ENCODE results near the gene AIPL1. TPM values are rescaled to one million over a fixed set of nuclear protein-coding genes. Genes with fewer than 3 reads are reported as not detected.

The AIPL1 gene
- total and polyA plus RNA-seq, 2 of the 13 experiments (the other 11 are each of a cell fraction or from before 2014, with no cell fraction given) = not detected

DNA sequence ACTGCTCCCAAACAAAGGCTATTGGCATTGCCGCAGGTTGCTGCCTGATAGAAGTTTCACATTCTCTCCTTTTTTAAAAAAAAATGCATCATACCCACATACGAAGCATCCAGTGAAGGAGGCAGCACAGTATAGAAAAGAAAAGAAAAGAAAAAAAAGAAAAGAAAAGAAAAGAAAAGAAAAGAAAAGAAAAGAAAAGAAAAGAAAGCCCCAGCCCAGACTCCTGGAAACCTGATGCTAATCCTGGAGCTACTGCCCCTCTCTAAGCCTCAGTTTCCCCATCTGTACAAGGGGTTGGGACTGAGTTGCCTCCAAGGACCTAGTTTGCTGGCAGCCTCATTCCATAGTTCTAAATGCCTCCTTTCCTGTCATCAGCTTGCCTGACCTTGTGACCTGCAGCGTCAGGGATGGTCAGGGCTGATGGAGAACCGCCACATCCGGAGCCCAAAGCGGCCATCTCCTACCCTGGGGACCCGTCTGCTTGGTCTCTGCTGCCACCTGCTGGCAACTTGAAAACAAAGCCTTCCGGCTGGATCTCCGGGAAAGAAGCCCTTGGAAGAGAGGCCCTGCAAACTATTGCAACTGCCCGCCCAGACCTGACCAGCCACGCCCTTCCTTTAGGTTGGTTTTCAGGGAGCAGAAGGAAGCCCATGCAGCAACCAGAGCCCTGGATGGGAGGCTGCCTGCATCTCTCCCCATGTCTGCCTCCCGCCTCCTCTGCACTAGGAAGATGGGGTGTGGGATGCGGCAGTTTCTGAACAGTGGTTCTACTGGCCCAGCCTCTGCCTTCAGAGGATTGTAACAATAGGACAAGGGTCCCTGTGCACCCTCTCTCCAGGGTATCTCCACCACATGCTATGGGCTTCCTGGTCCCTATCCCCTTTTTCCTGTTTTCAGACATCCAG, 13.0 kb downstream of the AIPL1 start (continued):
- TF ChIP-seq, protein P1, sequence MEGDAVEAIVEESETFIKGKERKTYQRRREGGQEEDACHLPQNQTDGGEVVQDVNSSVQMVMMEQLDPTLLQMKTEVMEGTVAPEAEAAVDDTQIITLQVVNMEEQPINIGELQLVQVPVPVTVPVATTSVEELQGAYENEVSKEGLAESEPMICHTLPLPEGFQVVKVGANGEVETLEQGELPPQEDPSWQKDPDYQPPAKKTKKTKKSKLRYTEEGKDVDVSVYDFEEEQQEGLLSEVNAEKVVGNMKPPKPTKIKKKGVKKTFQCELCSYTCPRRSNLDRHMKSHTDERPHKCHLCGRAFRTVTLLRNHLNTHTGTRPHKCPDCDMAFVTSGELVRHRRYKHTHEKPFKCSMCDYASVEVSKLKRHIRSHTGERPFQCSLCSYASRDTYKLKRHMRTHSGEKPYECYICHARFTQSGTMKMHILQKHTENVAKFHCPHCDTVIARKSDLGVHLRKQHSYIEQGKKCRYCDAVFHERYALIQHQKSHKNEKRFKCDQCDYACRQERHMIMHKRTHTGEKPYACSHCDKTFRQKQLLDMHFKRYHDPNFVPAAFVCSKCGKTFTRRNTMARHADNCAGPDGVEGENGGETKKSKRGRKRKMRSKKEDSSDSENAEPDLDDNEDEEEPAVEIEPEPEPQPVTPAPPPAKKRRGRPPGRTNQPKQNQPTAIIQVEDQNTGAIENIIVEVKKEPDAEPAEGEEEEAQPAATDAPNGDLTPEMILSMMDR (CRISPR knock-in tag; IDR thresholded peaks at IDR 0.05) = peak; percentile 95

DNA sequence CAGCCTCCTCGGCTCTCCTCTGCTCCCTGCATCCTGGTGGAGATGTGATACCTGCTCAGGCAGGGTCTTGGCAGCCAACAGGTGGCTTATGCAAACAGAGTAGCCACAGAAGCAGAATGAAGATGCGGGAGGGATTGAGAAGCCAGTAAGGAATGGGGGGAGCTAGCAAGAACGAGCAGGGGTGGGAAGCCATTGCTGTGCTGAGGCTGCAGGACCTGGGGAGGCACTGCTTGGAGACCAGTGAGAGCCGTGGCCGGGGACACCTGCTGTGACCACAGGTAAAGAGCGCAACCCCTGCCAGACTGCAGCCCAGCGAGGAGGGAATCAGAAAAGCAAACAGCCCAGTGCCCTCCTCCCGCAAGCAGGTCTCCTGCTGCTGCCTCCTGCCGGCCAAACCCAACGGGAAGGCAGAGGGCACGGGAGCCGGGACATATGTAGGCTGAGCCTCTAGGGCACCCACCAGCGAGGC, 14.7 kb downstream of the AIPL1 start:
- H3K4me2 ChIP-seq (ENCODE audit: low read depth, low read length) = no peak overlapping the region
- no peaks in the 10 kb centered on the region for H3K4me1 ChIP-seq (ENCODE audit: insufficient read depth, low read length)
- no peak overlapping the region for H3K27ac ChIP-seq (ENCODE audit: extremely low read length, insufficient read depth, low read length)
- no peak overlapping the region for H3K4me3 ChIP-seq (replicated peaks in 1 of 3; ENCODE audit: insufficient read depth in 1 of 3, low read depth in 2 of 3, low read length in 3 of 3)
- WGBS (ENCODE audit: low lambda C conversion rate) = 11% methylated on average over 4 of the region's 13 CpGs
- H3K79me2 ChIP-seq (ENCODE audit: insufficient read depth, low read length) = no peaks in the 10 kb centered on the region
- ATAC-seq = peak; percentile 67
- H3K36me3 ChIP-seq (replicated peaks in 1 of 2; ENCODE audit: control insufficient read depth in 1 of 2, insufficient read depth in 2 of 2, low read length in 2 of 2) = no peaks in the 10 kb centered on the region
- H3K9me3 ChIP-seq (ENCODE audit: low read length) = no peaks in the 10 kb centered on the region
- ChIA-PET CTCF (ENCODE audit: low intra/inter-chr PET ratio, low total read pairs) (interaction anchor here (5.6 kb wide), 1 partner anchor 832 kb away, joined by 56 read pairs; no protein-coding TSS in a partner anchor), POLR2A (no interaction called here)
- no peaks in the 10 kb centered on the region for H4K20me1 ChIP-seq (ENCODE audit: insufficient read depth, low read length)
- in situ Hi-C loops (cut with HindIII; ENCODE audit: extremely low pct_ligation_motif_present, low pct_unique_long_range_greater_than_20kb) (loop anchor here (5.0 to 25.0 kb wide), 2 partner anchors 708 to 833 kb away; no protein-coding TSS in a partner anchor), intact Hi-C loops (cut with micrococcal nuclease; ENCODE audit: unreplicated experiment) (loop anchor here (5.0 kb wide), 1 partner anchor 713 kb away; no protein-coding TSS in a partner anchor)
- H3K27me3 ChIP-seq (ENCODE audit: control insufficient read depth in 1 of 2, insufficient read depth in 2 of 2, low read length in 2 of 2) = peaks cover 0 to 28% of the 10 kb centered on the region in 2 experiments; a peak in 2 of 5 replicates
- TF ChIP-seq, protein P1 (CRISPR knock-in tag; IDR thresholded peaks at IDR 0.05) = peak; percentile 71
- peak; percentile 48 for TF ChIP-seq STAG1 (CRISPR knock-in tag; IDR thresholded peaks at IDR 0.05)
- no peak for TF ChIP-seq RBAK (CRISPR knock-in tag; IDR thresholded peaks at IDR 0.05)
- 0 out of 2 replicates have a peak, but pooled peaks have one; percentile 31 for TF ChIP-seq ZNF263 (CRISPR knock-in tag; IDR thresholded peaks at IDR 0.05)
- BruUV-seq (replicated peaks) = no TSS peak
- no peak for FAIRE-seq
- no peak overlapping the region for H2AFZ ChIP-seq (ENCODE audit: low read length)
- no peak overlapping the region for H3K9ac ChIP-seq (ENCODE audit: insufficient read depth, low read depth, low read length)
- DNase-seq (ENCODE audit: low spot score) = no peak
